Colonic mucosa (tissue), 4 donors: ENCODE results near the gene TCF12. TPM values are rescaled to one million over a fixed set of nuclear protein-coding genes. Genes with fewer than 3 reads are reported as not detected.

ENCODE experiments used
- DNase-seq: peaks from one replicate; pipeline ENCODE4 v3.0.0-alpha.2; 2020
- H3K27ac ChIP-seq: fragments of 200-600 bp; one replicate; pipeline ENCODE4 v1.8.0; 2021
- H3K27me3 ChIP-seq: fragments of 200-600 bp; one replicate; pipeline ENCODE4 v1.8.0; 2021
- H3K36me3 ChIP-seq: fragments of 200-600 bp; one replicate; pipeline ENCODE4 v1.8.0; 2021
- H3K4me1 ChIP-seq: fragments of 200-600 bp; one replicate; pipeline ENCODE4 v1.8.0; 2021; ENCODE audit warnings: mild to moderate bottlenecking
- H3K4me3 ChIP-seq: fragments of 200-600 bp; one replicate; pipeline ENCODE4 v1.8.0; 2021
- H3K9ac ChIP-seq, 2 donors: one replicate each; pipeline ENCODE4 v1.7.0; 2013; ENCODE audit warnings: control low read depth in 2 of 2, low read depth in 2 of 2, low read length in 2 of 2
- H3K9me3 ChIP-seq: fragments of 200-600 bp; one replicate; pipeline ENCODE4 v1.8.0; 2021
- CTCF ChIP-seq: fragments of 200-600 bp; IDR thresholded peaks from one replicate; pipeline ENCODE4 v1.8.0; 2022; ENCODE audit warnings: antibody characterized with exemption, mild to moderate bottlenecking
- intact Hi-C: fragments of 100-400 bp; cut with DNase I; formaldehyde crosslinking; loops from one replicate; pipeline ENCODE4 v1.14.1; 2022
- total RNA-seq, 2 donors: library from RNA; stranded (reverse); fragmentation: NEBNext Ultra II Directional in 1 of 2; extraction: Animal tissue kit (Norgen Biotek cat#: 25700) in 1 of 2; gene quantifications; one replicate each; pipeline ENCODE4 v1.2.1, GENCODE V29; 2021
- donor health status: healthy.
- donor health status: DM: no; HTN: no; CAD: no.
- donor health status: DM: no; HTN: no; CAD: no.

Gene TCF12
- total RNA-seq, 2 donors from 2014 or later = 68.7 to 76.3 TPM

GRCh38 chr15:57026016-57026592, 107.7 kb downstream of the TCF12 start:
- no peak overlapping the region for H3K9ac ChIP-seq
- H3K36me3 ChIP-seq = no peaks in the 10 kb centered on the region
- DNase-seq = no peak

GRCh38 chr15:57027596-57027995, 109.2 kb downstream of the TCF12 start:
- Histone ChIP-seq H3K9me3 (no peaks in the 10 kb centered on the region), H3K4me1 (no peaks in the 10 kb centered on the region), H3K9ac (no peak overlapping the region), H3K27me3 (no peaks in the 10 kb centered on the region), H3K36me3 (no peaks in the 10 kb centered on the region), H3K27ac (no peak overlapping the region), H3K4me3 (no peak overlapping the region)
- DNase-seq = no peak
- TF ChIP-seq CTCF = no peak
- intact Hi-C loops = no loop called here

More at GRCh38 chr15:57026016-57026592, 107.7 kb downstream of the TCF12 start:
- H3K4me1 ChIP-seq = no peaks in the 10 kb centered on the region
- no peak overlapping the region for H3K27ac ChIP-seq
- H3K9me3 ChIP-seq = no peaks in the 10 kb centered on the region
- TF ChIP-seq CTCF = no peak
- no peak overlapping the region for H3K4me3 ChIP-seq
- no peaks in the 10 kb centered on the region for H3K27me3 ChIP-seq
- intact Hi-C loops = no loop called here

- no peak overlapping the region for H3K27ac ChIP-seq
- no peaks in the 10 kb centered on the region for H3K27me3 ChIP-seq
- intact Hi-C loops = no loop called here
- TF ChIP-seq CTCF = no peak
- no peak overlapping the region for H3K4me3 ChIP-seq
- no peak for DNase-seq
- no peak overlapping the region for H3K9ac ChIP-seq
- H3K4me1 ChIP-seq = no peaks in the 10 kb centered on the region
- H3K36me3 ChIP-seq = no peaks in the 10 kb centered on the region
- no peaks in the 10 kb centered on the region for H3K9me3 ChIP-seq
These were observed 109.7 kb downstream of the TCF12 start for GRCh38 chr15:57028176-57028575.

- Histone ChIP-seq H3K27ac (no peak overlapping the region), H3K27me3 (no peaks in the 10 kb centered on the region), H3K9ac (no peak overlapping the region), H3K4me1 (no peaks in the 10 kb centered on the region), H3K36me3 (no peaks in the 10 kb centered on the region), H3K4me3 (no peak overlapping the region), H3K9me3 (no peaks in the 10 kb centered on the region)
- TF ChIP-seq CTCF = no peak
- DNase-seq = no peak
- intact Hi-C loops = no loop called here
These were observed 111.6 kb downstream of the TCF12 start for GRCh38 chr15:57030011-57030410.

- H3K9ac ChIP-seq = no peak overlapping the region
- no peaks in the 10 kb centered on the region for H3K27me3 ChIP-seq
- no peak for DNase-seq
- no peaks in the 10 kb centered on the region for H3K4me1 ChIP-seq
- intact Hi-C loops = no loop called here
- no peak overlapping the region for H3K27ac ChIP-seq
- TF ChIP-seq CTCF = no peak
- no peaks in the 10 kb centered on the region for H3K9me3 ChIP-seq
- no peaks in the 10 kb centered on the region for H3K36me3 ChIP-seq
- no peak overlapping the region for H3K4me3 ChIP-seq
These were observed 112.6 kb downstream of the TCF12 start for GRCh38 chr15:57031082-57031481.
